Measurements from ENCODE around the gene NOP16. TPM values are rescaled to one million over a fixed set of nuclear protein-coding genes. Genes with fewer than 3 reads are reported as not detected.

The NOP16 gene
- polyA plus RNA-seq, 4 donors = 17.1 to 34.7 (median 24.0) TPM

GRCh38 chr5:176362233-176362490 lies 26.2 kb downstream of the NOP16 start:
- no peak for DNase-seq (ENCODE audit: low read depth in 4 of 4, low spot score in 3 of 4)

- DNase-seq (ENCODE audit: low read depth in 4 of 4, low spot score in 3 of 4) = peak; percentile 79 to 85 (median 82)
Observed at GRCh38 chr5:176361437-176362232, 26.8 kb downstream of the NOP16 start, which contains the start of gene KIAA1191. Gene KIAA1191, minus strand, starts transcription at chr5:176361764. Its CDS starts 2,256 bp downstream, at chr5:176359508.

GRCh38 chr5:176360894-176361436 lies 27.4 kb downstream of the NOP16 start:
- peak in 1 of 4 donors; percentile 12 for DNase-seq (ENCODE audit: low read depth in 4 of 4, low spot score in 3 of 4)

GRCh38 chr5:176359658-176360057 lies 28.7 kb downstream of the NOP16 start:
- no peak for DNase-seq (ENCODE audit: low read depth in 4 of 4, low spot score in 3 of 4)

- no peak for DNase-seq (ENCODE audit: low read depth in 4 of 4, low spot score in 3 of 4)
Observed at GRCh38 chr5:176356179-176356566, 32.2 kb downstream of the NOP16 start.

- DNase-seq (ENCODE audit: low read depth in 4 of 4, low spot score in 3 of 4) = no peak
Observed at GRCh38 chr5:176355400-176356178, 32.8 kb downstream of the NOP16 start.

- DNase-seq (ENCODE audit: low read depth in 4 of 4, low spot score in 3 of 4) = no peak
Observed at GRCh38 chr5:176353533-176353932, 34.9 kb downstream of the NOP16 start.

- DNase-seq (ENCODE audit: low read depth in 4 of 4, low spot score in 3 of 4) = no peak
Observed at GRCh38 chr5:176352116-176352878, 36.1 kb downstream of the NOP16 start.

- no peak for DNase-seq (ENCODE audit: low read depth in 4 of 4, low spot score in 3 of 4)
Observed at GRCh38 chr5:176350416-176350815, 38.0 kb downstream of the NOP16 start.

GRCh38 chr5:176342766-176343458 lies 45.5 kb downstream of the NOP16 start:
- DNase-seq (ENCODE audit: low read depth in 4 of 4, low spot score in 3 of 4) = no peak

- DNase-seq (ENCODE audit: low read depth in 4 of 4, low spot score in 3 of 4) = no peak
Observed at GRCh38 chr5:176342158-176342483, 46.3 kb downstream of the NOP16 start.

- no peak for DNase-seq (ENCODE audit: low read depth in 4 of 4, low spot score in 3 of 4)
Observed at GRCh38 chr5:176341325-176342157, 46.9 kb downstream of the NOP16 start.

GRCh38 chr5:176339304-176339703 lies 49.1 kb downstream of the NOP16 start:
- DNase-seq (ENCODE audit: low read depth in 4 of 4, low spot score in 3 of 4) = no peak

GRCh38 chr5:176337913-176338312 lies 50.5 kb downstream of the NOP16 start:
- DNase-seq (ENCODE audit: low read depth in 4 of 4, low spot score in 3 of 4) = no peak

GRCh38 chr5:176334031-176334770 lies 54.2 kb downstream of the NOP16 start:
- no peak for DNase-seq (ENCODE audit: low read depth in 4 of 4, low spot score in 3 of 4)

All from left renal pelvis (tissue), 4 donors.